DMS79 (cell line): ENCODE results near the gene FAM83C.
"Not testable (repeated sequence)": the region's sequence is repeated elsewhere in the genome, so short reads cannot be mapped to it uniquely, and the experiment has no call there.

ENCODE experiments used
- DNase-seq: peaks from one replicate; lab custom pipeline; 2025; lab: John Stamatoyannopoulos, UW

FAM83C gene

DNA sequence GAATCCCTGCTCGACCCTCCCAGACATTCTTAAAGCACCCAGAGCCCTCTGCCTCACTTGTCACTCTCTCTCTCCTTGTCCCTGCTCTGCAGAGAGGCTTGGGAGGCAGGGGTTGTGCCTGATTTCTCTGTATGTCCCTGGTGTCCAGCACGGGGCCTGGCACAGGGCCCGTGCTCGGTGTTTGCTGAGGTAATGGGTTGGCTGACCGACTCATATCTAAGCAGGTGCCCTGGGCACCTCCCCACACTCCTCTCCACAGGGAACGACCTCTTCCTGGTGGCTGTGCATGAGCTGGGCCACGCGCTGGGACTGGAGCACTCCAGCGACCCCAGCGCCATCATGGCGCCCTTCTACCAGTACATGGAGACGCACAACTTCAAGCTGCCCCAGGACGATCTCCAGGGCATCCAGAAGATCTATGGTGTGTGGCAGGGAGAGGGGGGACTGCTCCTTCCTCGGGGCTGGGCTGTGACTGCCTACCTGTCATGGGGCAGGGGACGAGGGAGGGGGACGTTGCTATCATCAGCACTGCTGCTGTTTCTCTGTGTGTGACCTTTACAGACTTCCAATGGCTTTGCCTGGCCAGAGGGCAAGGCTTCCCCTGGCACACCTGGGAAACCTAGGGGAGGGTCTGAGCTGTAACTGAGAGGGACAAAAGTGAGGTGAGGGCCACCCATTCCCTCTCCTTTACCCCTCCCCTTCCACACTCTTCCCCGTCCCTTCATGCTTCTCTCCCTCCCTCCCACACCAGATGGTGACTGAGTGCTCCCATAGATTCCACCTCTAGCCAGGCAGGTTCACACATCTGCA is 28.5 kb downstream of the FAM83C start:
- no peak for DNase-seq

DNA sequence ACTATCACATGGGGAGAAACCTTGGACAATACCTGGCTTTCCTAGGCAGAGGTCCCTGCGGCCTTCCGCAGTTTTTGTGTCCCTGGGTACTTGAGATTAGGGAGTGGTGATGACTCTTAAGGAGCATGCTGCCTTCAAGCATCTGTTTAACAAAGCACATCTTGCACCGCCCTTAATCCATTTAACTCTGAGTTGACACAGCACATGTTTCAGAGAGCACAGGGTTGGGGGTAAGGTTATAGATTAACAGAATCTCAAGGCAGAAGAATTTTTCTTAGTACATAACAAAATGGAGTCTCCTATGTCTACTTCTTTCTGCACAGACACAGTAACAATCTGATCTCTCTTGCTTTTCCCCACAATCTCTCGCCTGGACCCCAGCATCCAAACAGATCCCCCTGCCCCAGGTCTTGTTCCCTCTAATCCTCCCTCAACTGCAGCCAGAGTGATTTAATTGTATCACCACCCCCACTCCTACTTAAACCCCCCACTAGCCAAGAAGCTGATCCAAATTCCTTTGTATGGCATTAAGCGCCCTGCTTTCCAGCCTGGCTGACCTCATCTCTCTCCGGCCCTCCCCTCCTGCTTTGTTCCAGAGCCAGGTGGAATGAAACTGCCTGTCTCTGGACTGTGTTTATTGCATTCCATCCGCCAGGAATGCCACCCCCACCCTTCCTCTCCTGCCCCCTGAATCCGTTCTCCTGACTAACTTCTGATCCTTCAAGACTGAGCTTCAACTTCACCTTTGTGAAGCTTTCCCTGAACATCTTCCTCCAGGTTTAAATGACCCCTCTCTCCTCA is 29.3 kb downstream of the FAM83C start:
- DNase-seq, result not testable (repeated sequence)

DNA sequence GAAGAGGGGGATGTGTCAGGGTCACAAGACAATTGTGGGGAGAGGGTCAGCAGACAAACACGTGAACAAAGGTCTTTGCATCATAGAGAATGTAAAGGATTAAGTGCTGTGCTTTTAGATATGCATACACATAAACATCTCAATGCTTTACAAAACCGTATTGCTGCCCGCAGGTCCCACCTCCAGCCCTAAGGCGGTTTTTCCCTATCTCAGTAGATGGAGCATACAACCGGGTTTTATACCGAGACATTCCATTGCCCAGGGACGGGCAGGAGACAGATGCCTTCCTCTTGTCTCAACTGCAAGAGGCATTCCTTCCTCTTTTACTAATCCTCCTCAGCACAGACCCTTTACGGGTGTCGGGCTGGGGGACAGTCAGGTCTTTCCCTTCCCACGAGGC is 29.9 kb downstream of the FAM83C start:
- not testable (repeated sequence) for DNase-seq

DNA sequence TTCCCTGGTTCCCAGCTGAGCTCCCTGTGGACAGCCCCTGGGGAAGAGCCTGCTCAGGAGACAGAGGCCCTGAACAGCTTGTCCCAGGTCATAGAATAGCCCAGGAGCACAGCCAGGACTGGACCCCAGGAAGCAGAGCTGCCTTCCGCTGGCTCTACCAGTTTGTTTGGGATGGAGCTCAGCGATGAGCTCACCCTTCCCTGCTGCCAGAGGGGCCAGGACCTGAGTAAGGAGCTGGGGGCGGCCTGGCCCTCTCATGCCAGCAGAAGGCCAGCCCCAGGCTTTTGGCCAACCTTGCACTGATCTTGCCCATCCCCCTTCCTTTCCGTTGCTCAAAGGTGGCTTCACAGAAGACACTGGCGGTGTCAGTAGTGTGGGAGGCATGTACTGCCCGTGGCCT is 31.8 kb downstream of the FAM83C start:
- no peak for DNase-seq

DNA sequence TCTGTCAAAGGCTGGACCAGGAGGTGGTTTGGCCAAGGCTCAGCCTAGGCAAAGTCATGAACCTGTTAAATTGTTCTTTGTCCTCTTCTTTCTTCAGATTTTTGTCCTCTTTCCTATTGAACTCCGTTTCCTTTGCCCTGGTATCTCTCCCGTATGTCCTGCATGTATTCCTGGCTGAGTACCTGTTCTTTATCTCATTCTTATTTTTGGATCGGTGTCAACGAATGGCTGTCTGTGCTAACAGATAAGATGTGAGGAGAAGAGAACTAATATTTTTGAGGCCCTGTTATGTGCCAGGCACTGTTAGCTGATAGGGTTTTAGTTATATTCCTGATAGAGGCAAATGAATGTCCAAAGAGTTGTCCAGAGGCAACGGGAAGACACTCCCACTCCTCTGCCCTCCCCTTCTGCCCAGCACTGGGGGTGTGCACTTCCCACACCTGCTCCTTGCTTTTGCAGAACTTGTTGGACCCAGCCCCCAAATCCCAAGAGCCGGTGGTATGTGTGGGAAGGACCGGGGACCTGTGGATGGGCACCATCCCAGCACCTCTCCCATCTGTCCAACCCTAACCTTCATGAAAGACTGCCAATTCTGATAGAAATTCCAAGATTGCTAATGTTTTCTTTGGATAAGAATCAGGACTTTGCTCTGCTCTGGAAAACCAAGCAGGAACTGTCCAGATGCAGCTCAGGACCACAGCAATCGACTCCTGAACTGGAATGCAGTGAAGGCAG is 34.9 kb downstream of the FAM83C start:
- no peak for DNase-seq

DNA sequence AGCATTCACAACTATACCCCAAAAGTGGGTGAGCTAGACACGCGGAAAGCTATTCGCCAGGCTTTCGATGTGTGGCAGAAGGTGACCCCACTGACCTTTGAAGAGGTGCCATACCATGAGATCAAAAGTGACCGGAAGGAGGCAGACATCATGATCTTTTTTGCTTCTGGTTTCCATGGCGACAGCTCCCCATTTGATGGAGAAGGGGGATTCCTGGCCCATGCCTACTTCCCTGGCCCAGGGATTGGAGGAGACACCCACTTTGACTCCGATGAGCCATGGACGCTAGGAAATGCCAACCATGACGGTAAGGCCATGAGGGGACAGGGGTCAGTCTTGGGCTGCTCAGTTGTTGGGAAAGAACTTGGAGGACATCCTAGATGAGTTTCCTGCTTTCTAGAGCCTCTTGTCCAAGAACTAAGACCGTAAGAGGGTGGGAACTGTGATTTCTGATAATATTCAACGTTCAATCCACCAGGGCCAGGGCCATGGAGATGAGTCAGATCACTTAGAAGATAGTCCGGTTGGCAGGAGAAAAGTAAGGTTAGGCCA is 37.7 kb downstream of the FAM83C start:
- DNase-seq, result no peak

DNA sequence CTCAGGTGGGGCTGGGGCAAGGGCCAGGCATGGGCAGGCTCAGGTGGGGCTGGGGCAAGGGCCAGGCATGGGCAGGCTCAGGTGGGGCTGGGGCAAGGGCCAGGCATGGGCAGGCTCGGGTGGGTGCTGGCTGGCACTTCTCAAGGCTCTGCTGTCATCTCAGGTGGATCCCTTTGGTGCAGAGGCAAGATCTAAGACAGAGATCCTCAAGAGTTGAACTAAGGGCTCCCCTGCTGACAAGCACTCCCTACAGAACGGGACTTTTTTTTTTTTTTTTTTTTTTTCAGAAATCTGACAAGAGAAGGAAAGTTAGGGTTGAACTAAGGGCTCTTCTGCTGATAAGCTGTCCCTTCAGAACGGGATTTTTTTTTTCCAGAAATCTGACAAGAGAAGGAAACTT is 39.2 kb downstream of the FAM83C start:
- no peak for DNase-seq

DNA sequence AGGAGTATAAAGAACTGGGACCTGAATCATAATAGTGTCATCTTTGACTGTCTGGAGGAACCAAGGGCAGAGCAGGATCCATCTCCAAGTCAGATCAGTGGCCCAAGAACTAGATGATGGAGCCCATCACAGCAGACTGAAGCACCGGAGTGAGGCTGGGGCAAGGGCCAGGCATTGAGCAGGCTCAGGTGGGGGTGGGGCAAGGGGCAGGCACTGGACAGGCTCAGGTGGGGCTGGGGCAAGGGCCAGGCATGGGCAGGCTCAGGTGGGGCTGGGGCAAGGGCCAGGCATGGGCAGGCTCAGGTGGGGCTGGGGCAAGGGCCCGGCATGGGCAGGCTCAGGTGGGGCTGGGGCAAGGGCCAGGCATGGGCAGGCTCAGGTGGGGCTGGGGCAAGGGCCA is 39.6 kb downstream of the FAM83C start:
- not testable (repeated sequence) for DNase-seq

DNA sequence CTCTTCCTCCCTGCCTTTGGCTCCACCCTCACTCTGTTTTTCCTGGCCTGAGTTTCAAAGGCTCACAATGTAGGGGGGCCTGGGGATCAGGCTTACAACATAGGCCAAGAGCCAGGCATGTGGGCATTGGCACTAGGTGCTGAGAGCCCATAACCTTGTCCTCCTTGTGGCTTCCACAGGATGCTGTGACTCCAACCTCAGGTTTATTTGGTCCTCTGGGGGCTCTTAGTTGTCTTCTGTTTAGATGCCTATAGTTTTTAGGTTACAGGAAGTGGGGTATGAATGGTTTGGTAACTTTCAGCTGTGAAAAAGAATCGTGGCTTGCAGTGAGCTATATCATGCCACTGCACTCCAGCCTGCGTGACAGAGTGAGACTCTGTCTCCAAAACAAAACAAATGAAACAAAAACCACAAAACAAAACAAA is 40.2 kb downstream of the FAM83C start:
- DNase-seq, result no peak

DNA sequence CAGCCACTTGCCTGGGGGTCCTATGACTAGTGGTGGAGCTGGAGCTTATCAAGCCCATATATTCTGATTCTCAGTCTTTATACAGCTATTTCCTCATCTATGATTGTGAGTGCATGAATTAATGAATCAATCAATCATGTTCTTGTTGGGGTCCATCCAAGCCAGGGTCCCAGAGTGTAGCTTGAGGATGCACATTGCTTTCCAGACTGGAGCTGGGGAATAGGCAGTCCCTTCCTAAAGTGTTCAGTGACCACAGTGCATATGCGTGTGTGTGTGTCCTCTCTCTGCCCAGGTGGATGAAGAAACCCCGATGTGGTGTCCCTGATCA is 40.6 kb downstream of the FAM83C start:
- no peak for DNase-seq

DNA sequence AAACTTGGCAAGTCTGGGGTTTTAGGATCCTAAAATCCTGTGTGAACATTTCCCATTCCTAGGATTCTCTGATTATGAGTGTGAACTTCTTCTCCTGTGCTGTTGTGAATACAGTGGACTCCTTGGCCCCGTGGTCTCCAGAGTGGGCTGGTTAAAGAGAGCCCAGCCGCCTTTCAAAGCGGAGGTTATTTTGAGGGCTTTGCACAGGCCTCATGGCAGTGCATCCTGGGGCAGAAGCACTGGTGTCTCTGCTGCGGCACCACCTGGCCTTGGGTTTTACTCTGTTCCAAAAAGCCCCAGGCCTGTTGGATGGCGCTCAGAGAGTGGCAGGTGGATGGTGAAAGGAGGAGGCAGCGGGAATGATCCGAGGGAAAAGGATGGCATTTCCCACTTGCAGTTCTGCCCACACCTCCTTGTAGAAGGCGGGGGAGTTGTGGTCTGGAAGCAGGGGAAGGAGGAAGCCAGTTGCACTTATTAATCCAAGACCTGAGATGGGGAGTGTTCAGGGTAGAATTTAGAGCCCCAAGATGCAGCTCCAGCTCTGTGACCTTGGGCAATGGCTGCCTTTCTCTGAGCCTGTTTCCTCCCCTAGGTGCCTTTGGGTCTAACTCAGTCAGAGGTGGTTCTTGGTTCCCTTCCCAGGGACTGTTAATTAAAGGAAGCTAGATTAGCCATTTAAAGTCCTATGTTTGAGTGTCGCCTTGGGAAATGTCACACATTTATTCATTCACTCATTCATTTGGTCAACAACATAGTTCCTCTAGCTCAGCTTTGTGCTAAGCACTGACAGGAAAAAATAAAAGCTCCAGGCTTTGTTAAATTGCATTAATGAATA is 43.4 kb downstream of the FAM83C start:
- no peak for DNase-seq

DNA sequence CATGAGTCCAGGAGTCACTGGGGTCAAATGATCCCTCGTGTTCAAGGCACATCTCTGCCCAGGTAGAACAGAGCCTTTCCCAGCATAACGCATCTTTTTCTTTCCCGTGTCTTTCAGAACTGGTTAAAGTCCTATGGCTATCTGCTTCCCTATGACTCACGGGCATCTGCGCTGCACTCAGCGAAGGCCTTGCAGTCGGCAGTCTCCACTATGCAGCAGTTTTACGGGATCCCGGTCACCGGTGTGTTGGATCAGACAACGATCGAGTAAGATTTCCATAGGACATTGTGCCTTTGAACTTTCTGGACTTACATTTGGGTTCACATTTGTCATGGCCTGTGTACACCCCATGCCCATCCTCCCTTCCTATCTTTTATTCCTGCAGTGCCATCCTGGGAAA is 45.5 kb downstream of the FAM83C start:
- DNase-seq, result no peak

DNA sequence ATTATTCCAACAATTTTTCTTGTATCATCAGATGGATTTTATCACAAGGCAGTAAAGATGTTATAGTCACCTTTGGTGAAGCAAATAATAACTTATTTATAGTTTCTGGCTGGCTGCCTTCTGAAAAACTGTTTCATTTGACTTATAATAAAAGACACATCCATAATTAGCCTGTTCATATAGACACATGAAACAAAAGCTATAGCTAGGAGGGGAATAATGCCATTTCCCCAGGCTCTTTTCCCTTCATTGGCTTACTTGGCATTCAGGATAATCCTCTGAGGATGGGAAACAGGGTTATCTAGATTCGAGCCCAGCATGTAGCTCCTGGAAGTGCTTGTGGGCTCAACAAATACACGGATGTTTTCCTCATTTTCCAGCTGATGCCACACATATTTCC is 48.2 kb downstream of the FAM83C start:
- DNase-seq, result no peak

DNA sequence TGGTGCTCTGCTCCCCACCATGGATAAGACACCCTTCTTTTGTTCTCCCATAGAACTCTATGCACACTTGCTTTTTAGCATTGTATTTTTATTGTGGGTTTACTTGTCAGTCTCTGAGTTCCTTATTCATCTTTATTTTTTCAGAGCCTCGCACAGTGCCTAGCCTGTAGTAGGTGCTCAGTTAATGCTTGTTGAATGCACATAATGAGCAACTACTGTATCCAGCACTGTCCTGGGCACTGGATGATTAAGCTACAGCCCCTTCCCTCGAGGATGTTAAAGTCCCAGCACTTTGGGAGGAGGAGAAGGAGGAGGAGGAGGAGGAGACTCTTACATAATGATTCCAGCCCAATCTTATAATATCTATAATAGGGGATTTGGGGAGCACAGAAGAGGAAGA is 48.9 kb downstream of the FAM83C start:
- no peak for DNase-seq

DNA sequence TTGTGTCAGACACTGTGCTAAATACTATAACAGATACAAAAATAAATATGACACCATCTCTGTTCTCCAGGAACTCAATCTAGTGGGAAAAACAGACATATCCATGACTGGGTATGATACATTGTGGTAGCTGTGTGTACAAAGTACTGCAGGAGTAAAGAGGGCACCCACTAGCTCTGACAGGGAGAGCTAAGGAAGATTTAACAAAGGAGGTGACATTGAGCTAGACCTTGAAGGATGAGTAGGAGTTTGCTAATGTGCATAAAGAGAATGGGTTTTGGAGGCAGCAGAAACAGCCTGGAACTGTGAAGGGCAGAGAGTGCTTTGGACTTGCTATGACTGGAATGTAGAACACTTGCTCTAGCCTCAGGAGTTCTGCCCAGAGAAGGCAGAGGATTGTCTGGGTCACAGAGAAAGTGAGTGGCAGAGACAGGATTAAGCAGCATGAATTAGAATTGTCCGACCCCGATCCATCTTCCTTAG is 51.4 kb downstream of the FAM83C start:
- DNase-seq, result no peak

DNA sequence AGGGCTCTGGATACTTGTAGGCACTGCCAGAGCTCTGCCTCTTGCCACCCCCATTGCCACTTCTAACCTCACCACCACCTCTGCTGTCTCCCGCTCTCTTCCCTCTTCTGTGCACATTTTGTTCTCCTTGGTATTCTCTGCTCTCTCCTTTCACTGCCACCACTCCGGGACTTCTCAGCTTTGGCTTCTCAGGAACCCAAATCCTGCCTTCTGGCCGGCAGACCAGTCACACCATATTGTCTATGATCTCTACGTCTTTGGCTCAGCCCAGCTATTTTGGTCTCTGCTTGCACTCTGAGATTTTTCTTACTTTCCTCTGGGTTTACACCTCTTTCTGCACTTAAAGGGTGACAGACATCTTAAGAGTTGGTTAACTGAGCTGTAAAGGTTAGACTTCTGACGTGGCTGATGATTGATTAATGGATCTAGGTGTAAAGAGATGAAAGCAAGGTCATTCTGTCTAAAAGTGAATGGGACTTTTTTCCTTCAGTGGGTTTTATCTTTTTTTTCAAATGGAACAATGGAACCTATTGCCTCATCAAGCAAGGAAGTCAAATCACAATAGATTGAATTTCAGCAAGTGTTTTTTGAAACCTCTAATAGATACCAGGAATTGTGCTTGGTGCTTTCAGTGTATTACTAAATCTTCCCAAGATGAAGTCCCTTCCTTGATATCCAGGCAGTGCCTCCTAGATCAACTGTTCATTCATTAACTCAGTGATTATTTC is 52.0 kb downstream of the FAM83C start:
- no peak for DNase-seq

DNA sequence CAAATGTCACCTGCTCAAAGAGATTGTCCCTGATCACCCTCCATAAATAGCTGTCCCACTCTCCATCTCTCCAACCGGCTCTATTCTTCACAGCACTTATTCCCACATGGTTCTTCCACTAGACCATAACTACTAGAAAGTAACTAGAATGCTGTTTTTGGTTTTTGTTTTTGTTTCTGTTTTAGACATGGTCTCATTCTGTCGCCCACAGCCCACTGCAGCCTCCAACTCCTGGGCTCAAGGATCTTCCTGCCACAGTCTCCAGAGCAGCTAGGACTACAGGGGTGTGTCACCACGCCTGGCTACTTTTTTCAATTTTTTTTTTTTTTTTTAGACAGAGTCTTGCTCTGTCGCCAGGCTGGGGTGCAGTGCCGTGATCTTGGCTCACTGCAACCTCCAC is 53.5 kb downstream of the FAM83C start:
- DNase-seq, result no peak

DNA sequence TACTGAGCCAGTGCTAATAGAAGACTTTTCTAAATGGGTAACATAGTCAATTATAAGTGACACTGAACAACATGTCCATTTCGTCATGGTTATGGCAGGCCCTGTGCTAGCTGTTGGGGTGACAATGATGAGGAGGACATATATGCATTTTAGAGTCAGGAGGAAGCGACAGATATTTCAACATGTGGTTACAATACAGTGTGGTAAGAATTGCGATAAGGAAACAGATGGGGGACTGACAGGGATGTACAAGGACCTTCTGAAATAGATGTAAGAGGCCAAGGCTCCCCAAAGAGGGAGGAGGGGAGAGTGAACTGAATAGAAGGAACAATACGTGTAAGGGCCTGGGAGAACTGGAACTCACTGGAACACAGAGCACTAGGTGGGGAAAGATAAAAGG is 54.1 kb downstream of the FAM83C start:
- DNase-seq, result no peak

DNA sequence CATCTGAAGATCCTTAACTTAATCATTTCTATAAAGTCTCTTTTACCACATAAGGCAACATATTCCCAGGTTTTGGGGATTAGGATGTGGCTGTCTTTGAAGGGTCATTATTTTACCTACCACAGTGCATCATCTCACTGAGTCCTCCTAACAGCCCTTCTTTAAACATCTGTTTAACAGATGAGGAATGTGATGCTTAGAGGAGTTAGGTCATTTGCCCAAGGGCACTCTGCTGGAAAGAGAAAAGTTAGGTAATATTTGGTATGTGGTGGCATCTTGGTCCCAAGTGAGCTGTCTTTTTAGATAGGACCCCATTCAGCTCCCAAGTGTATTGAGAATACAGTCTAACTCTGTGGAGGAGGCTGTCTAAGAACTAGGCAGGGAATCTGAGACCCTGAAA is 54.7 kb downstream of the FAM83C start:
- no peak for DNase-seq

DNA sequence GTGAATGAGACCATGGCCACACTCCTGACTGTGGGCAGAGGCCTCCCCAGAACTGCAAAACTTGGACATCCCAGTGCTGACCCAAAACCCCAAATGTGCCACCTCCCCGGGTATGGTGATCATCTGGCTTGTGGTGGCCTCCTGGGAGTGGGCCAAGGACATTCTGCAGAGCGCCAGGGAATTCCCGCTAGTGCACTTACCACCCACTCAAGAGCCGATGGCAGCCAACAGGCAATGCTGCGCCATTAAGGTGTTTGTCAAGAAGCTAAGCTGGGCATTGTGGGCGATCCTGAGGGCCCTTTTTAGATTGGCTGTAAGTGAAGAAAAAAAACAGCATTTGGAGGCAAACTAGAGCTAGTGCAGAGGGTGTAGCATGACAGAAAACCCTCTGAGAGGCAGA is 56.3 kb downstream of the FAM83C start:
- DNase-seq, result peak; percentile 86
